WTC11 (cell line): ENCODE measurements around the gene IL4R. TPM values are rescaled to one million over a fixed set of nuclear protein-coding genes. Genes with fewer than 3 reads are reported as not detected.

Experiments
- ATAC-seq: fragments of 200-7000 bp; cut with Tn5 transposase; 2 replicates; pipeline ENCODE4 v1.10.0; 2021; ENCODE audit warnings: mild to moderate bottlenecking, moderate library complexity
- CTCF ChIA-PET: fragments of 300-600 bp; sonication (Branson Sonifier 250); formaldehyde crosslinking; loops from one replicate; lab custom pipeline; 2021; ENCODE audit warnings: antibody characterized with exemption; lab: Charles Lee
- POLR2A ChIA-PET: fragments of 350-600 bp; sonication (Branson Sonifier 250); formaldehyde crosslinking; loops from one replicate; lab custom pipeline; 2021; ENCODE audit warnings: antibody characterized with exemption; lab: Charles Lee
- DNase-seq: peaks from one replicate; pipeline ENCODE4 v3.0.0; 2021; ENCODE audit warnings: low spot score
- H3K27ac Mint-ChIP-seq: 2 replicates; pipeline ENCODE4 v1.8.0; 2021; ENCODE audit warnings: mixed read lengths
- H3K27me3 Mint-ChIP-seq: 2 replicates; pipeline ENCODE4 v1.8.0; 2021; ENCODE audit warnings: low read depth, mild to moderate bottlenecking, moderate library complexity, mixed read lengths
- H3K36me3 Mint-ChIP-seq: 2 replicates; pipeline ENCODE4 v1.8.0; 2021; ENCODE audit warnings: mixed read lengths
- H3K4me1 Mint-ChIP-seq: 2 replicates; pipeline ENCODE4 v1.8.0; 2022; ENCODE audit warnings: mixed read lengths
- H3K4me3 Mint-ChIP-seq: 2 replicates; pipeline ENCODE4 v1.8.0; 2021; ENCODE audit warnings: mild to moderate bottlenecking, moderate library complexity, mixed read lengths
- H3K9me3 Mint-ChIP-seq: 2 replicates; pipeline ENCODE4 v1.8.0; 2021; ENCODE audit warnings: mixed read lengths
- ATF1 ChIP-seq: sonication (generic); formaldehyde crosslinking; IDR thresholded peaks from 2 replicates; pipeline ENCODE4 v1.8.1; 2023; ENCODE audit warnings: mild to moderate bottlenecking, moderate library complexity, missing genetic modification reagents
- CBFB ChIP-seq: sonication (generic); formaldehyde crosslinking; IDR thresholded peaks from 2 replicates; pipeline ENCODE4 v1.8.1; 2022; ENCODE audit warnings: mild to moderate bottlenecking, low read depth, missing genetic modification reagents
- E2F1 ChIP-seq: sonication (generic); formaldehyde crosslinking; IDR thresholded peaks from 2 replicates; pipeline ENCODE4 v1.8.0; 2022; ENCODE audit warnings: mild to moderate bottlenecking, missing genetic modification reagents
- EMX1 ChIP-seq: fragments of 250-450 bp; sonication (Bioruptor Pico); IDR thresholded peaks from 2 replicates; pipeline ENCODE4 v1.8.0; 2021; ENCODE audit warnings: mild to moderate bottlenecking
- FOXJ3 ChIP-seq: sonication (generic); formaldehyde crosslinking; IDR thresholded peaks from 2 replicates; pipeline ENCODE4 v1.9.0; 2021; ENCODE audit warnings: missing genetic modification reagents, mild to moderate bottlenecking, borderline replicate concordance
- GABPB1 ChIP-seq: sonication (generic); formaldehyde crosslinking; IDR thresholded peaks from 2 replicates; pipeline ENCODE4 v1.8.1; 2023; ENCODE audit warnings: mild to moderate bottlenecking, missing genetic modification reagents
- MYBL2 ChIP-seq: sonication (generic); formaldehyde crosslinking; IDR thresholded peaks from 2 replicates; pipeline ENCODE4 v1.8.1; 2023; ENCODE audit warnings: mild to moderate bottlenecking, moderate library complexity, missing genetic modification reagents
- NR3C1 ChIP-seq: sonication (generic); formaldehyde crosslinking; conservative IDR thresholded peaks from 2 replicates; pipeline ENCODE4 v1.8.1; 2023; ENCODE audit warnings: low read depth, mild to moderate bottlenecking, missing genetic modification reagents
- SP1 ChIP-seq: sonication (generic); formaldehyde crosslinking; conservative IDR thresholded peaks from 2 replicates; pipeline ENCODE4 v1.8.1; 2022; ENCODE audit warnings: missing genetic modification reagents
- TCF7 ChIP-seq: sonication (generic); formaldehyde crosslinking; IDR thresholded peaks from 2 replicates; pipeline ENCODE4 v1.8.0; 2022; ENCODE audit warnings: mild to moderate bottlenecking, low read depth, missing genetic modification reagents, moderate library complexity
- ZNF121 ChIP-seq: sonication (generic); formaldehyde crosslinking; IDR thresholded peaks from 2 replicates; pipeline ENCODE4 v1.8.0; 2023; ENCODE audit warnings: missing genetic modification reagents
- ZNF416 ChIP-seq: fragments of 250-450 bp; sonication (Bioruptor Pico); IDR thresholded peaks from 2 replicates; pipeline ENCODE4 v1.9.0; 2021; ENCODE audit warnings: mild to moderate bottlenecking, inconsistent platforms
- total RNA-seq: library from RNA; stranded (reverse); gene quantifications from 3 replicates; pipeline ENCODE4 v1.2.3, GENCODE V29; 2021
- TF ChIP-seq, protein P1 (sequence below): sonication (generic); formaldehyde crosslinking; IDR thresholded peaks from 2 replicates; pipeline ENCODE4 v1.8.1; 2023; ENCODE audit warnings: mild to moderate bottlenecking, missing genetic modification reagents
- TF ChIP-seq, protein P2 (sequence below): sonication (generic); formaldehyde crosslinking; IDR thresholded peaks from 2 replicates; pipeline ENCODE4 v1.8.0; 2023; ENCODE audit warnings: missing genetic modification reagents, mild to moderate bottlenecking, borderline replicate concordance
- TF ChIP-seq, protein P3 (sequence below): fragments of 250-450 bp; sonication (Bioruptor Pico); IDR thresholded peaks from 2 replicates; pipeline ENCODE4 v1.8.0; 2021; ENCODE audit warnings: mild to moderate bottlenecking

Gene IL4R
- total RNA-seq, 1 experiment from 2014 or later = 28.7 TPM

- Mint-ChIP-seq H3K4me1 (no peaks in the 10 kb centered on the region), H3K27me3 (no peaks in the 10 kb centered on the region; the same call in none of the 2 replicates), H3K36me3 (no peaks in the 10 kb centered on the region), H3K4me3 (no peak overlapping the region), H3K27ac (no peak overlapping the region), H3K9me3 (peaks cover 21% of the 10 kb centered on the region)
- ChIA-PET POLR2A (no interaction called here), CTCF (interaction anchor here (0.6 kb wide), 1 partner anchor 272 kb away, joined by 3 read pairs; no protein-coding TSS in a partner anchor)
- DNase-seq = no peak
- TF ChIP-seq ZNF121 (CRISPR knock-in tag) (no peak), TCF7 (CRISPR knock-in tag) (no peak), E2F1 (CRISPR knock-in tag) (no peak), NR3C1 (CRISPR knock-in tag) (no peak), ATF1 (CRISPR knock-in tag) (no peak)
- TF ChIP-seq, protein P1, sequence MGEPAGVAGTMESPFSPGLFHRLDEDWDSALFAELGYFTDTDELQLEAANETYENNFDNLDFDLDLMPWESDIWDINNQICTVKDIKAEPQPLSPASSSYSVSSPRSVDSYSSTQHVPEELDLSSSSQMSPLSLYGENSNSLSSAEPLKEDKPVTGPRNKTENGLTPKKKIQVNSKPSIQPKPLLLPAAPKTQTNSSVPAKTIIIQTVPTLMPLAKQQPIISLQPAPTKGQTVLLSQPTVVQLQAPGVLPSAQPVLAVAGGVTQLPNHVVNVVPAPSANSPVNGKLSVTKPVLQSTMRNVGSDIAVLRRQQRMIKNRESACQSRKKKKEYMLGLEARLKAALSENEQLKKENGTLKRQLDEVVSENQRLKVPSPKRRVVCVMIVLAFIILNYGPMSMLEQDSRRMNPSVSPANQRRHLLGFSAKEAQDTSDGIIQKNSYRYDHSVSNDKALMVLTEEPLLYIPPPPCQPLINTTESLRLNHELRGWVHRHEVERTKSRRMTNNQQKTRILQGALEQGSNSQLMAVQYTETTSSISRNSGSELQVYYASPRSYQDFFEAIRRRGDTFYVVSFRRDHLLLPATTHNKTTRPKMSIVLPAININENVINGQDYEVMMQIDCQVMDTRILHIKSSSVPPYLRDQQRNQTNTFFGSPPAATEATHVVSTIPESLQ (CRISPR knock-in tag) = no peak
- TF ChIP-seq, protein P2, sequence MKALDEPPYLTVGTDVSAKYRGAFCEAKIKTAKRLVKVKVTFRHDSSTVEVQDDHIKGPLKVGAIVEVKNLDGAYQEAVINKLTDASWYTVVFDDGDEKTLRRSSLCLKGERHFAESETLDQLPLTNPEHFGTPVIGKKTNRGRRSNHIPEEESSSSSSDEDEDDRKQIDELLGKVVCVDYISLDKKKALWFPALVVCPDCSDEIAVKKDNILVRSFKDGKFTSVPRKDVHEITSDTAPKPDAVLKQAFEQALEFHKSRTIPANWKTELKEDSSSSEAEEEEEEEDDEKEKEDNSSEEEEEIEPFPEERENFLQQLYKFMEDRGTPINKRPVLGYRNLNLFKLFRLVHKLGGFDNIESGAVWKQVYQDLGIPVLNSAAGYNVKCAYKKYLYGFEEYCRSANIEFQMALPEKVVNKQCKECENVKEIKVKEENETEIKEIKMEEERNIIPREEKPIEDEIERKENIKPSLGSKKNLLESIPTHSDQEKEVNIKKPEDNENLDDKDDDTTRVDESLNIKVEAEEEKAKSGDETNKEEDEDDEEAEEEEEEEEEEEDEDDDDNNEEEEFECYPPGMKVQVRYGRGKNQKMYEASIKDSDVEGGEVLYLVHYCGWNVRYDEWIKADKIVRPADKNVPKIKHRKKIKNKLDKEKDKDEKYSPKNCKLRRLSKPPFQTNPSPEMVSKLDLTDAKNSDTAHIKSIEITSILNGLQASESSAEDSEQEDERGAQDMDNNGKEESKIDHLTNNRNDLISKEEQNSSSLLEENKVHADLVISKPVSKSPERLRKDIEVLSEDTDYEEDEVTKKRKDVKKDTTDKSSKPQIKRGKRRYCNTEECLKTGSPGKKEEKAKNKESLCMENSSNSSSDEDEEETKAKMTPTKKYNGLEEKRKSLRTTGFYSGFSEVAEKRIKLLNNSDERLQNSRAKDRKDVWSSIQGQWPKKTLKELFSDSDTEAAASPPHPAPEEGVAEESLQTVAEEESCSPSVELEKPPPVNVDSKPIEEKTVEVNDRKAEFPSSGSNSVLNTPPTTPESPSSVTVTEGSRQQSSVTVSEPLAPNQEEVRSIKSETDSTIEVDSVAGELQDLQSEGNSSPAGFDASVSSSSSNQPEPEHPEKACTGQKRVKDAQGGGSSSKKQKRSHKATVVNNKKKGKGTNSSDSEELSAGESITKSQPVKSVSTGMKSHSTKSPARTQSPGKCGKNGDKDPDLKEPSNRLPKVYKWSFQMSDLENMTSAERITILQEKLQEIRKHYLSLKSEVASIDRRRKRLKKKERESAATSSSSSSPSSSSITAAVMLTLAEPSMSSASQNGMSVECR (CRISPR knock-in tag) = no peak
- ATAC-seq = no peak
Measured at GRCh38 chr16:27381974-27382855, 68.4 kb downstream of the IL4R start.

DNA sequence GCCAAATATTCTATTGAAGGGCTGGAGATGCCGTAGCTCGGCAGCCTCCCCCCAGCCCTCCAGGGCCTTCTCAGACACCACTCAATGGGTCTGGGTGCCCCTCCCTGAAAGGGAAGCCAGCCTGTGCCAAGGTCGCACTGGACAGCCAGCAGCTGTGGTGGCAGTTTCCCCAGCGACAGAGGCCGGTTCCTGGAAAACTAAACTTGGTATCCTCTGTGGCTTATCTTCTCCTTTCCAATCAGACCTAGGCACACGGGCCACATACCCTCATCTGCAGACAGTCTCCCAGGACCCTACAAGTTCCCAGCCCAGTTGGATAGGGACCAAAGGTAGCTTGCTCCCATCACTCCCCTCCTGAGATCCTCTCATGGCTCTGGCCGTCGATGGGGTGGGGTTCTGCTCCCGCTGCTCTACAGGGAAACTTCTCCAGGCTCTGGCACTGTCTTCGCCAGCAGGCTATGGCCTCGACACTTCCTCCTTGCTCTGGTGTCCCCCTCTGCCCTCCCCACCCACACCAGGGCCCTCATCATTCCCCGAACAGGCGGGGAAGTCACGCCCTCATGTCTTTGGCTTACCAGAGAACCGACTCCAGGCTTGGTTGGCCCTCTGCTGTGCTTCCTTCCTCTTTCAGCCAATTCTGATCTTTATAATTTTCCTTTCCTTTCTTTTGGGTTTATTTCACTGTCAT is 69.9 kb downstream of the IL4R start:
- no peak for DNase-seq
- H3K9me3 Mint-ChIP-seq = peaks cover 21% of the 10 kb centered on the region
- CTCF ChIA-PET = interaction anchor here (1.0 kb wide), 1 partner anchor 204 kb away, joined by 3 read pairs; no protein-coding TSS in a partner anchor
- no peak for ATAC-seq
- H3K4me3 Mint-ChIP-seq = no peak overlapping the region
- peaks cover 6% of the 10 kb centered on the region for H3K27me3 Mint-ChIP-seq
- H3K4me1 Mint-ChIP-seq = no peaks in the 10 kb centered on the region
- POLR2A ChIA-PET = no interaction called here
- TF ChIP-seq FOXJ3 (CRISPR knock-in tag) (no peak), MYBL2 (CRISPR knock-in tag) (no peak), GABPB1 (CRISPR knock-in tag) (no peak), ZNF416 (CRISPR knock-in tag) (no peak), ATF1 (CRISPR knock-in tag) (no peak), SP1 (CRISPR knock-in tag) (no peak), CBFB (CRISPR knock-in tag) (no peak), EMX1 (CRISPR knock-in tag) (no peak)
- TF ChIP-seq, protein P3, sequence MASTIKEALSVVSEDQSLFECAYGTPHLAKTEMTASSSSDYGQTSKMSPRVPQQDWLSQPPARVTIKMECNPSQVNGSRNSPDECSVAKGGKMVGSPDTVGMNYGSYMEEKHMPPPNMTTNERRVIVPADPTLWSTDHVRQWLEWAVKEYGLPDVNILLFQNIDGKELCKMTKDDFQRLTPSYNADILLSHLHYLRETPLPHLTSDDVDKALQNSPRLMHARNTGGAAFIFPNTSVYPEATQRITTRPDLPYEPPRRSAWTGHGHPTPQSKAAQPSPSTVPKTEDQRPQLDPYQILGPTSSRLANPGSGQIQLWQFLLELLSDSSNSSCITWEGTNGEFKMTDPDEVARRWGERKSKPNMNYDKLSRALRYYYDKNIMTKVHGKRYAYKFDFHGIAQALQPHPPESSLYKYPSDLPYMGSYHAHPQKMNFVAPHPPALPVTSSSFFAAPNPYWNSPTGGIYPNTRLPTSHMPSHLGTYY (CRISPR knock-in tag) = no peak
- TF ChIP-seq, protein P2 (CRISPR knock-in tag) = no peak
- H3K27ac Mint-ChIP-seq = no peak overlapping the region
- no peaks in the 10 kb centered on the region for H3K36me3 Mint-ChIP-seq
